Immature natural killer cell (primary cell): ENCODE data around the gene ZAR1. TPM values are rescaled to one million over a fixed set of nuclear protein-coding genes. Genes with fewer than 3 reads are reported as not detected.

ENCODE experiments used
- DNase-seq, 3 donors: peaks; one replicate each; pipeline ENCODE4 v3.0.0; 2022; ENCODE audit warnings: mixed read lengths in 1 of 3
- H3K27ac Mint-ChIP-seq, 6 donors: one replicate each; pipeline ENCODE4 v1.8.0; 2020; ENCODE audit warnings: mixed read lengths in 6 of 6, mild to moderate bottlenecking in 5 of 6, inconsistent platforms in 4 of 6, moderate library complexity in 3 of 6
- H3K27me3 Mint-ChIP-seq, 3 donors: one replicate each; pipeline ENCODE4 v1.8.0; 2020 to 2021; ENCODE audit warnings: low read depth in 3 of 3, mild to moderate bottlenecking in 3 of 3, mixed read lengths in 3 of 3, moderate library complexity in 3 of 3, inconsistent platforms in 1 of 3
- H3K36me3 Mint-ChIP-seq, 3 donors: one replicate each; pipeline ENCODE4 v1.8.0; 2020; ENCODE audit warnings: mixed read lengths in 3 of 3, inconsistent platforms in 2 of 3, mild to moderate bottlenecking in 2 of 3
- H3K4me1 Mint-ChIP-seq, 2 donors: one replicate each; pipeline ENCODE4 v1.8.0; 2020; ENCODE audit warnings: inconsistent platforms in 2 of 2, mild to moderate bottlenecking in 2 of 2, mixed read lengths in 2 of 2, moderate library complexity in 1 of 2
- H3K4me3 Mint-ChIP-seq, 5 donors: one replicate each; pipeline ENCODE4 v1.8.0; 2020; ENCODE audit warnings: mild to moderate bottlenecking in 5 of 5, mixed read lengths in 5 of 5, inconsistent platforms in 3 of 5, moderate library complexity in 3 of 5
- H3K9me3 Mint-ChIP-seq, 6 donors: one replicate each; pipeline ENCODE4 v1.8.0; 2020; ENCODE audit warnings: mild to moderate bottlenecking in 6 of 6, mixed read lengths in 6 of 6, inconsistent platforms in 4 of 6, moderate library complexity in 3 of 6
- polyA plus RNA-seq, 3 donors: library from polyadenylated mRNA; unstranded; fragments of 300-500 nt; fragmentation: Illumina TruSeq; gene quantifications; one replicate each; pipeline ENCODE4 v1.2.3, GENCODE V29; 2021

ZAR1 gene
- polyA plus RNA-seq, 3 donors from 2014 or later, result not detected

DNA sequence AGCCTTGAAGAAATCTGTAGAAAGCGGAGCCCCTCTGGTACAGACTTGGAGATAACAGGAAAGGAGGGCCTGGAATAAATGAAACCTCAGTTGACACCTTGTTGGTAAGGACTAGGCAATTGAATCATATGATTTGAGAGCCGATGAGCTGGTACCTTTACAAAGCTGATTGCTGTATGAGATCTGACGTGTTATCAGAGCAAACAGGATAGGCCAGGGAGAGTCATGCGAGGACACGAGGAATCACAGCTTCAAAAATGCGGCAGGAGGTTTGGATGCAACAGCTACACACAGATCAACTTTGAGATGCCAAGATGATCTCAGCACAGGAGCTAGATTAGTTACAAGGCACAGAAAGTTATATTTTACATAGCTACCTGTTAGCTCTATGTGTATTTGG, 14.3 kb upstream of the ZAR1 start:
- DNase-seq, result no peak
- no peaks in the 10 kb centered on the region for H3K9me3 Mint-ChIP-seq
- H3K27ac Mint-ChIP-seq, result no peak overlapping the region
- H3K36me3 Mint-ChIP-seq, result no peaks in the 10 kb centered on the region
- peaks cover 2 to 10% (median 3%) of the 10 kb centered on the region in 3 donors for H3K27me3 Mint-ChIP-seq
- no peak overlapping the region for H3K4me3 Mint-ChIP-seq
- H3K4me1 Mint-ChIP-seq, result no peaks in the 10 kb centered on the region

- peaks cover 3 to 5% of the 10 kb centered on the region in 2 donors for H3K4me1 Mint-ChIP-seq
- H3K4me3 Mint-ChIP-seq, result no peak overlapping the region
- no peak overlapping the region for H3K27ac Mint-ChIP-seq
- peaks cover 14 to 24% (median 23%) of the 10 kb centered on the region in 3 donors for H3K27me3 Mint-ChIP-seq
- no peak for DNase-seq
- H3K36me3 Mint-ChIP-seq, result peaks cover 0 to 4% (median 0%) of the 10 kb centered on the region in 3 donors
- no peaks in the 10 kb centered on the region for H3K9me3 Mint-ChIP-seq
Observed at GRCh38 chr4:48478273-48478672, 11.8 kb upstream of the ZAR1 start.

DNA sequence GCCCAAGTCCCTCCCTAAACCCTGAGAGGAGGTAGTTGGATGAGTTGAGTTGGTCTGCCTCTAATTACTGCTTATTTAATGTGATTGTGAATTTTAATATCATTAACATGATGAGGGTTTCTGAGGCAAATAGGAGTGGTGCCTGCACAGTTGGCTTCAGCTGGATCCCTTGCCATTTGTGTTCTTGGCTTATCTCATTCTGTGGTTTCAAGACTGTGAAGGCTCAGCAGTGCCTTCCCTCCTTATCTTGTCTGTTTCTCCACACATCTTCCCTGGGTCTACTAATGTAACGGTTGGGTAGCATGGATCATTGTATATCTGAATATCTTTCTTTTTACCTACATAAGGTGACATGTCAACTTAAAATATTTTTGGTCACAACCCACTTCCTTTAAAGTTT, 8.5 kb upstream of the ZAR1 start:
- no peak for DNase-seq
- H3K4me1 Mint-ChIP-seq, result peaks cover 14 to 17% of the 10 kb centered on the region in 2 donors
- H3K27ac Mint-ChIP-seq, result no peak overlapping the region
- peaks cover 0 to 3% (median 0%) of the 10 kb centered on the region in 6 donors for H3K9me3 Mint-ChIP-seq
- H3K36me3 Mint-ChIP-seq, result peaks cover 0 to 7% (median 0%) of the 10 kb centered on the region in 3 donors
- peaks cover 30 to 44% (median 40%) of the 10 kb centered on the region in 3 donors for H3K27me3 Mint-ChIP-seq
- no peak overlapping the region for H3K4me3 Mint-ChIP-seq

DNA sequence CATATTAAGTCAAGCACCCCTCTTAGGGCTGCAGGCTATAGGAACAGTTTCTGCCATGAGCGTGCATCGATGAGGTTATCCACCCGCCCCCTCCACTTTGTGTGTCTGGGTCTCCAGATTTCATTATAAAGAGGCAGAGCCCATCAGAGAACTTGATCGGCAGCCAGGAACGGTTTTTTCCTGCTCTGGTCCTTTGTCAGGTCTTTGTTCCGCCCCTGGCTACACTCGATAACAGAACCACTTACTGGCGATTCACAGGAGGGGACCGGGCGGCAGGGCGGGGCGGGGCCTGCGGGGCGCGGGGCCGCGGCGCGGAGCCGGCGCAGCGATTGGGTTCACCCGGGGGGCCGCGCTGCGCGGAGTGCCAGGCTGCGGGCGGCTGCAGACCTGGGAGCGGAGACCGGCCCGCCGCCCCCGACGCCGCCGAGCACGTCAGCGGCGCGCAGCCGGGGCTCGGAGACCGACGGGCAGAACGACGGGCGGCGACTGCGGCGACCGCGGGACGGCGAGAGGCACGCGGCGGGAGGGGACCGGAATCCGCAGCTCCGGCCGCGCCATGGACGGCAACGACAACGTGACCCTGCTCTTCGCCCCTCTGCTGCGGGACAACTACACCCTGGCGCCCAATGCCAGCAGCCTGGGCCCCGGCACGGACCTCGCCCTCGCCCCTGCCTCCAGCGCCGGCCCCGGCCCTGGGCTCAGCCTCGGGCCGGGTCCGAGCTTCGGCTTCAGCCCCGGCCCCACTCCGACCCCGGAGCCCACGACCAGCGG, 6.9 kb upstream of the ZAR1 start, which contains the start of gene SLC10A4:
Gene SLC10A4 (plus strand): TSS at position 338 of the 771 bp plus-strand sequence. CDS start 219 bp downstream, at position 557.
- peak in 2 of 3 donors; percentile 14 to 18 for DNase-seq
- peaks cover 30 to 50% (median 47%) of the 10 kb centered on the region in 3 donors for H3K27me3 Mint-ChIP-seq
- H3K27ac Mint-ChIP-seq, result no peak within 1 kb of the TSS
- peaks cover 14 to 17% of the 10 kb centered on the region in 2 donors for H3K4me1 Mint-ChIP-seq
- H3K9me3 Mint-ChIP-seq, result peaks cover 0 to 3% (median 0%) of the 10 kb centered on the region in 6 donors
- peaks cover 0 to 7% (median 0%) of the 10 kb centered on the region in 3 donors for H3K36me3 Mint-ChIP-seq
- H3K4me3 Mint-ChIP-seq, result peak within 1 kb of the TSS; percentile 72 to 84 (median 75)

DNA sequence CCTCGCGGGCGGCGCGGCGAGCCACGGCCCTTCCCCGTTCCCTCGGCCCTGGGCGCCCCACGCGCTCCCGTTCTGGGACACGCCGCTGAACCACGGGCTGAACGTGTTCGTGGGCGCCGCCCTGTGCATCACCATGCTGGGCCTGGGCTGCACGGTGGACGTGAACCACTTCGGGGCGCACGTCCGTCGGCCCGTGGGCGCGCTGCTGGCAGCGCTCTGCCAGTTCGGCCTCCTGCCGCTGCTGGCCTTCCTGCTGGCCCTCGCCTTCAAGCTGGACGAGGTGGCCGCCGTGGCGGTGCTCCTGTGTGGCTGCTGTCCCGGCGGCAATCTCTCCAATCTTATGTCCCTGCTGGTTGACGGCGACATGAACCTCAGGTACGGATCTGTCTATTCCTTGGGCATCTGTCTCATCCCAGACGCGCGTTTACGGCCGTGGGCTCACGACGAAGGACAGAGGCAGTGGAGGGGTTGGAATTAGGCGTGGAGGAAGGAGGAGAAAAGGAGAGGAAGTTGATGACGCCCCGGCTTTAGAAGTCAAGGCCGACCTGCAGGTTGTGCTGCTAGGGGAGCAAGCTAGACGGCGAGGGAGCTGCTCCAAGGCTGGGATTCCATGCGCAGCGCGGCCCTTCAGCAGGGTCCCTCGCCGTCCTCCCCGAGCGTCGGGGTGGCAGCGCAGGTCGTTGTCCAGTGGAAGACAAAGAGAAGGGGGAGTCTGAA, 6.1 kb upstream of the ZAR1 start:
- Mint-ChIP-seq H3K9me3 (peaks cover 0 to 3% (median 0%) of the 10 kb centered on the region in 6 donors), H3K27ac (no peak overlapping the region), H3K4me3 (peak overlapping the region; percentile 63 to 80 (median 73)), H3K4me1 (peaks cover 14 to 17% of the 10 kb centered on the region in 2 donors), H3K36me3 (peaks cover 0 to 7% (median 0%) of the 10 kb centered on the region in 3 donors), H3K27me3 (peaks cover 38 to 54% (median 53%) of the 10 kb centered on the region in 3 donors)
- DNase-seq, result peak in 1 of 3 donors; percentile 7

DNA sequence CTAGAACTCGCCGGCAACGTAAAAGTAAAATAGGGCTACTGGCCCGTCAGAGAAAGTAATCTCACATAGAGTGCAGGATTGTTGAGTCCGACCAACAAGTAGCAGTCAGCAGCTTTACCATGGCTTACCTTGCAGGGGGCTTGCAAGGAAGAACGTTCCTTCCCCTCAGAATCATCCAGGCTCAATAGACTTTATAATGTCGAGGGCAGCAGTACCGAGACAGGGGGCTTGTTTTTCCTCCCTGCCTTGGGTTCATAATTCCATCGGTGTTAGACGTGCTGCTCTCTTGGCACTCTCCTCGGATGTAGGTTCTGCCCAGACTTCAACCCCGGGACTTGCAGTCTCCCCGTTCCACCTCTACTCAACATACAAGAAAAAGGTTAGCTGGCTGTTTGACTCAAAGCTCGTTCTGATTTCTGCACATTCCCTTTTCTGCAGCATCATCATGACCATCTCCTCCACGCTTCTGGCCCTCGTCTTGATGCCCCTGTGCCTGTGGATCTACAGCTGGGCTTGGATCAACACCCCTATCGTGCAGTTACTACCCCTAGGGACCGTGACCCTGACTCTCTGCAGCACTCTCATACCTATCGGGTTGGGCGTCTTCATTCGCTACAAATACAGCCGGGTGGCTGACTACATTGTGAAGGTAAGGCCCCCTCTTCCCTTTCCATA, 5.4 kb upstream of the ZAR1 start:
- Mint-ChIP-seq H3K27ac (no peak overlapping the region), H3K36me3 (peaks cover 0 to 7% (median 0%) of the 10 kb centered on the region in 3 donors), H3K4me3 (peak overlapping the region; percentile 42 to 80 (median 73)), H3K4me1 (peaks cover 14 to 17% of the 10 kb centered on the region in 2 donors), H3K9me3 (peaks cover 0 to 5% (median 0%) of the 10 kb centered on the region in 6 donors), H3K27me3 (peaks cover 40 to 59% (median 56%) of the 10 kb centered on the region in 3 donors)
- no peak for DNase-seq

DNA sequence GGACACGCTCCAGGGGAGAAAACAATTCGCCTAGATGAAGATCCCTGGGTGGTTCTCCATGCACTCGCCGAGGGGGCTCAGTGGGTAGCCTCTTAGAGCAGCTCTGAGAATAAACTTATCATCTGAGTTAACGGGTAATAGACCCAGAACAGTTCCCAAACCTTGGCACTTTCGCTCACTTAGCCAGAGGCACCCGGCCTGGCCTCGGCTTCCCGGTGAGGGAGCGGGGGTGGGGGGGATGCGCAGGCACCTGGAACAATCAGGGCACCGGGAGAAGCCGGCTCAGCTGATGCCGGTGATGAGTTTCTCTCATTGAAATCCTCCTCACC, 405 bp upstream of the ZAR1 start:
- peaks cover 3 to 5% of the 10 kb centered on the region in 2 donors for H3K4me1 Mint-ChIP-seq
- H3K36me3 Mint-ChIP-seq, result no peaks in the 10 kb centered on the region
- no peak for DNase-seq
- peaks cover 16 to 29% (median 29%) of the 10 kb centered on the region in 3 donors for H3K27me3 Mint-ChIP-seq
- no peak overlapping the region for H3K27ac Mint-ChIP-seq
- peak overlapping the region in 3 of 5 donors; percentile 44 to 61 (median 53) for H3K4me3 Mint-ChIP-seq
- peaks cover 0 to 5% (median 0%) of the 10 kb centered on the region in 6 donors for H3K9me3 Mint-ChIP-seq

GRCh38 chr4:48490680-48491513, 845 bp downstream of the ZAR1 start:
- Mint-ChIP-seq H3K27me3 (peaks cover 10 to 20% (median 20%) of the 10 kb centered on the region in 3 donors), H3K9me3 (peaks cover 0 to 2% (median 0%) of the 10 kb centered on the region in 6 donors), H3K4me3 (peak overlapping the region; percentile 38 to 67 (median 45)), H3K4me1 (peaks cover 0 to 2% of the 10 kb centered on the region in 2 donors), H3K36me3 (peaks cover 0 to 1% (median 0%) of the 10 kb centered on the region in 3 donors), H3K27ac (no peak overlapping the region)
- no peak for DNase-seq

- Mint-ChIP-seq H3K4me3 (peak overlapping the region; percentile 44 to 67 (median 46)), H3K9me3 (peaks cover 0 to 2% (median 0%) of the 10 kb centered on the region in 6 donors), H3K27ac (no peak overlapping the region), H3K4me1 (peaks cover 0 to 2% of the 10 kb centered on the region in 2 donors), H3K36me3 (peaks cover 0 to 7% (median 0%) of the 10 kb centered on the region in 3 donors), H3K27me3 (peaks cover 10 to 20% (median 20%) of the 10 kb centered on the region in 3 donors)
- DNase-seq, result no peak
Observed at GRCh38 chr4:48491514-48492176, 1.6 kb downstream of the ZAR1 start.

GRCh38 chr4:48493452-48494100, 3.5 kb downstream of the ZAR1 start:
- H3K27me3 Mint-ChIP-seq, result peaks cover 6 to 10% (median 9%) of the 10 kb centered on the region in 3 donors
- H3K9me3 Mint-ChIP-seq, result peaks cover 0 to 2% (median 0%) of the 10 kb centered on the region in 6 donors
- no peak overlapping the region for H3K27ac Mint-ChIP-seq

DNA sequence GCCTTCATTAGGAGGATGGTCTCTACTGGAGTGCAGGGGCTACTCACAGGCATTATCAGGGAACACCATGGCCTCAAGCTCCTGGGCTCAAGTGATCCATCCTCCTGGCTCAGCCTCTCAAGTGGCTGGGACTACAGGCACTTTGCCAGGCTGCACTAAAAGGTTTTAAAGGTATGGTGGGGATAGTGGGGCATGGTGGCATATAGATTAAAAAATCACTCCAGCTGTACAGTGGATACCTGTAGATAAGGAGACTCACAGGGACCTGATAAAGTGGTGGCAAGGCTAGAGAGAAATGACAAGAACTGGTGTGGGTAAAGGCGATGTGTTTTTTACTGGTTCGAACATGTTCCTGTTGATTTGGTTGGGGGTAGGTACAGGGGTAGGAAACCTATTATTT, 5.9 kb downstream of the ZAR1 start:
- Mint-ChIP-seq H3K27me3 (peaks cover 0 to 2% (median 0%) of the 10 kb centered on the region in 3 donors), H3K4me1 (no peaks in the 10 kb centered on the region), H3K9me3 (no peaks in the 10 kb centered on the region), H3K36me3 (peaks cover 3 to 20% (median 7%) of the 10 kb centered on the region in 3 donors), H3K4me3 (no peak overlapping the region), H3K27ac (peak overlapping the region in 1 of 6 donors; percentile 12)
- DNase-seq, result no peak

More at GRCh38 chr4:48493452-48494100, 3.5 kb downstream of the ZAR1 start:
- H3K36me3 Mint-ChIP-seq, result peaks cover 0 to 8% (median 0%) of the 10 kb centered on the region in 3 donors
- DNase-seq, result no peak
- peaks cover 0 to 2% of the 10 kb centered on the region in 2 donors for H3K4me1 Mint-ChIP-seq
- H3K4me3 Mint-ChIP-seq, result no peak overlapping the region

- DNase-seq, result no peak
- H3K4me1 Mint-ChIP-seq, result no peaks in the 10 kb centered on the region
- peaks cover 6 to 28% (median 13%) of the 10 kb centered on the region in 3 donors for H3K36me3 Mint-ChIP-seq
- H3K27ac Mint-ChIP-seq, result peak overlapping the region in 1 of 6 donors; percentile 44
- peaks cover 0 to 2% (median 0%) of the 10 kb centered on the region in 3 donors for H3K27me3 Mint-ChIP-seq
- no peaks in the 10 kb centered on the region for H3K9me3 Mint-ChIP-seq
- no peak overlapping the region for H3K4me3 Mint-ChIP-seq
Observed at GRCh38 chr4:48498895-48499294, 8.8 kb downstream of the ZAR1 start.
